Measurements from ENCODE around the gene SLA2. TPM values are rescaled to one million over a fixed set of nuclear protein-coding genes. Genes with fewer than 3 reads are reported as not detected.

Gene SLA2
- total RNA-seq, 2 experiments from 2014 or later: 103 TPM

Other genes with a start within 250 kb of the SLA2 start
- gene MYL9, start 104.7 kb downstream of the SLA2 start, total RNA-seq: under 1 TPM; 0.51 to 0.61 TPM
- 10 to 100 TPM; 32.2 to 33.1 TPM for gene TGIF2, start 72.6 kb downstream of the SLA2 start, total RNA-seq
- gene RAB5IF, start 40.4 kb downstream of the SLA2 start, total RNA-seq: 10 to 100 TPM; 73.1 to 76.1 TPM
- gene NDRG3, start 99.9 kb upstream of the SLA2 start, total RNA-seq: 10 to 100 TPM; 34.3 to 35.5 TPM
- 10 to 100 TPM; 32.2 to 32.4 TPM for gene DSN1, start 127.6 kb upstream of the SLA2 start, total RNA-seq
- not detected for gene TLDC2, start 229.9 kb upstream of the SLA2 start, total RNA-seq